ENCODE results near the gene TRIM47.

Gene TRIM47

GRCh38 chr17:75847614-75848522 lies 30.5 kb downstream of the TRIM47 start:
- no peak overlapping the region for H3K4me3 ChIP-seq (ENCODE audit: low read depth, low read length)

GRCh38 chr17:75846692-75847613 lies 31.4 kb downstream of the TRIM47 start:
- H3K4me3 ChIP-seq (ENCODE audit: low read depth, low read length), result no peak overlapping the region
- no peak overlapping the region for H3K9ac ChIP-seq (ENCODE audit: low read length)
- no peaks in the 10 kb centered on the region for H3K27me3 ChIP-seq (ENCODE audit: control insufficient read depth, insufficient read depth, low read length)
- peaks cover 27% of the 10 kb centered on the region for H3K4me1 ChIP-seq (ENCODE audit: control insufficient read depth, insufficient read depth, low read length)
- H3K27ac ChIP-seq (ENCODE audit: low read depth, low read length), result no peak overlapping the region
- peaks cover 54% of the 10 kb centered on the region for H3K36me3 ChIP-seq (ENCODE audit: control insufficient read depth, insufficient read depth, low read length)
- no peaks in the 10 kb centered on the region for H3K9me3 ChIP-seq (ENCODE audit: control insufficient read depth, insufficient read depth, low read depth, low read length)

More at GRCh38 chr17:75847614-75848522, 30.5 kb downstream of the TRIM47 start:
- H3K9ac ChIP-seq (ENCODE audit: low read length), result no peak overlapping the region
- no peaks in the 10 kb centered on the region for H3K27me3 ChIP-seq (ENCODE audit: control insufficient read depth, insufficient read depth, low read length)
- H3K4me1 ChIP-seq (ENCODE audit: control insufficient read depth, insufficient read depth, low read length), result peaks cover 27% of the 10 kb centered on the region
- H3K27ac ChIP-seq (ENCODE audit: low read depth, low read length), result no peak overlapping the region
- peaks cover 54% of the 10 kb centered on the region for H3K36me3 ChIP-seq (ENCODE audit: control insufficient read depth, insufficient read depth, low read length)
- H3K9me3 ChIP-seq (ENCODE audit: control insufficient read depth, insufficient read depth, low read depth, low read length), result no peaks in the 10 kb centered on the region

- H3K4me3 ChIP-seq (ENCODE audit: low read depth, low read length), result no peak overlapping the region
- H3K9me3 ChIP-seq (ENCODE audit: control insufficient read depth, insufficient read depth, low read depth, low read length), result no peaks in the 10 kb centered on the region
- peaks cover 27% of the 10 kb centered on the region for H3K4me1 ChIP-seq (ENCODE audit: control insufficient read depth, insufficient read depth, low read length)
- H3K36me3 ChIP-seq (ENCODE audit: control insufficient read depth, insufficient read depth, low read length), result peaks cover 48% of the 10 kb centered on the region
- H3K27me3 ChIP-seq (ENCODE audit: control insufficient read depth, insufficient read depth, low read length), result no peaks in the 10 kb centered on the region
- H3K9ac ChIP-seq (ENCODE audit: low read length), result peak overlapping the region; percentile 24
- H3K27ac ChIP-seq (ENCODE audit: low read depth, low read length), result no peak overlapping the region; the same call in 1 of the 2 replicates
Measured at GRCh38 chr17:75845933-75846691, 32.3 kb downstream of the TRIM47 start.

- H3K36me3 ChIP-seq (ENCODE audit: control insufficient read depth, insufficient read depth, low read length), result peaks cover 40% of the 10 kb centered on the region
- no peak overlapping the region for H3K4me3 ChIP-seq (ENCODE audit: low read depth, low read length)
- no peak overlapping the region for H3K27ac ChIP-seq (ENCODE audit: low read depth, low read length)
- no peaks in the 10 kb centered on the region for H3K9me3 ChIP-seq (ENCODE audit: control insufficient read depth, insufficient read depth, low read depth, low read length)
- H3K4me1 ChIP-seq (ENCODE audit: control insufficient read depth, insufficient read depth, low read length), result peaks cover 27% of the 10 kb centered on the region
- H3K27me3 ChIP-seq (ENCODE audit: control insufficient read depth, insufficient read depth, low read length), result no peaks in the 10 kb centered on the region
- H3K9ac ChIP-seq (ENCODE audit: low read length), result peak overlapping the region; percentile 8
Measured at GRCh38 chr17:75845058-75845711, 33.2 kb downstream of the TRIM47 start.

GRCh38 chr17:75844530-75845057 lies 33.8 kb downstream of the TRIM47 start:
- Histone ChIP-seq H3K27me3 (ENCODE audit: control insufficient read depth, insufficient read depth, low read length) (no peaks in the 10 kb centered on the region), H3K9me3 (ENCODE audit: control insufficient read depth, insufficient read depth, low read depth, low read length) (no peaks in the 10 kb centered on the region), H3K9ac (ENCODE audit: low read length) (peak overlapping the region; percentile 8), H3K4me1 (ENCODE audit: control insufficient read depth, insufficient read depth, low read length) (peaks cover 27% of the 10 kb centered on the region), H3K36me3 (ENCODE audit: control insufficient read depth, insufficient read depth, low read length) (peaks cover 36% of the 10 kb centered on the region), H3K27ac (ENCODE audit: low read depth, low read length) (no peak overlapping the region), H3K4me3 (ENCODE audit: low read depth, low read length) (no peak overlapping the region)

GRCh38 chr17:75843577-75844529 lies 34.5 kb downstream of the TRIM47 start, which contains the start of gene UNC13D:
Gene UNC13D (minus strand): TSS chr17:75844404. CDS start chr17:75844337, 67 bp downstream.
- Histone ChIP-seq H3K9ac (ENCODE audit: low read length) (peak within 1 kb of the TSS; percentile 8), H3K36me3 (ENCODE audit: control insufficient read depth, insufficient read depth, low read length) (peaks cover 29% of the 10 kb centered on the region), H3K27ac (ENCODE audit: low read depth, low read length) (peak within 1 kb of the TSS; percentile 53; the same call in 1 of the 2 replicates), H3K4me3 (ENCODE audit: low read depth, low read length) (no peak within 1 kb of the TSS), H3K4me1 (ENCODE audit: control insufficient read depth, insufficient read depth, low read length) (peaks cover 27% of the 10 kb centered on the region), H3K9me3 (ENCODE audit: control insufficient read depth, insufficient read depth, low read depth, low read length) (no peaks in the 10 kb centered on the region), H3K27me3 (ENCODE audit: control insufficient read depth, insufficient read depth, low read length) (no peaks in the 10 kb centered on the region)

- no peak overlapping the region for H3K9ac ChIP-seq (ENCODE audit: low read length)
- peaks cover 23% of the 10 kb centered on the region for H3K4me1 ChIP-seq (ENCODE audit: control insufficient read depth, insufficient read depth, low read length)
- H3K9me3 ChIP-seq (ENCODE audit: control insufficient read depth, insufficient read depth, low read depth, low read length), result no peaks in the 10 kb centered on the region
- no peak overlapping the region for H3K27ac ChIP-seq (ENCODE audit: low read depth, low read length)
- no peaks in the 10 kb centered on the region for H3K27me3 ChIP-seq (ENCODE audit: control insufficient read depth, insufficient read depth, low read length)
- no peak overlapping the region for H3K4me3 ChIP-seq (ENCODE audit: low read depth, low read length)
- H3K36me3 ChIP-seq (ENCODE audit: control insufficient read depth, insufficient read depth, low read length), result peaks cover 22% of the 10 kb centered on the region
Measured at GRCh38 chr17:75842963-75843576, 35.3 kb downstream of the TRIM47 start.

GRCh38 chr17:75842411-75842810 lies 36.0 kb downstream of the TRIM47 start:
- Histone ChIP-seq H3K9ac (ENCODE audit: low read length) (no peak overlapping the region), H3K27ac (ENCODE audit: low read depth, low read length) (no peak overlapping the region), H3K4me3 (ENCODE audit: low read depth, low read length) (no peak overlapping the region), H3K4me1 (ENCODE audit: control insufficient read depth, insufficient read depth, low read length) (peaks cover 23% of the 10 kb centered on the region), H3K9me3 (ENCODE audit: control insufficient read depth, insufficient read depth, low read depth, low read length) (no peaks in the 10 kb centered on the region), H3K27me3 (ENCODE audit: control insufficient read depth, insufficient read depth, low read length) (no peaks in the 10 kb centered on the region), H3K36me3 (ENCODE audit: control insufficient read depth, insufficient read depth, low read length) (peaks cover 16% of the 10 kb centered on the region)

GRCh38 chr17:75840799-75841164 lies 37.6 kb downstream of the TRIM47 start:
- Histone ChIP-seq H3K27me3 (ENCODE audit: control insufficient read depth, insufficient read depth, low read length) (no peaks in the 10 kb centered on the region), H3K4me3 (ENCODE audit: low read depth, low read length) (no peak overlapping the region), H3K36me3 (ENCODE audit: control insufficient read depth, insufficient read depth, low read length) (no peaks in the 10 kb centered on the region), H3K27ac (ENCODE audit: low read depth, low read length) (no peak overlapping the region), H3K9ac (ENCODE audit: low read length) (no peak overlapping the region), H3K9me3 (ENCODE audit: control insufficient read depth, insufficient read depth, low read depth, low read length) (no peaks in the 10 kb centered on the region), H3K4me1 (ENCODE audit: control insufficient read depth, insufficient read depth, low read length) (peaks cover 19% of the 10 kb centered on the region)
